HEK293 (cell line): Measurements from ENCODE around the gene TMCC2.
A peak's percentile ranks its signal among the peaks of the same experiment; 100 is the strongest.
"Not testable (repeated sequence)": the region's sequence is repeated elsewhere in the genome, so short reads cannot be mapped to it uniquely, and the experiment has no call there.

Experiments used
- CTCF ChIA-PET: fragments of 350-600 bp; formaldehyde crosslinking; extraction: SDS; loops from one replicate; lab custom pipeline; 2021; ENCODE audit warnings: antibody characterized with exemption; lab: Yijun Ruan, JAX
- POLR2A ChIA-PET: fragments of 300-600 bp; formaldehyde crosslinking; extraction: SDS; loops from one replicate; lab custom pipeline; 2020; ENCODE audit warnings: antibody characterized with exemption, inconsistent platforms; lab: Yijun Ruan, JAX
- H3K27ac ChIP-seq: fragments of 200-500 bp; sonication (Bioruptor generic); 2 replicates; pipeline ENCODE4 v1.5.1; 2014; ENCODE audit warnings: low read depth, low read length, control low read depth, inconsistent platforms; ENCODE audit errors: extremely low read depth
- H3K36me3 ChIP-seq, 2 experiments: fragments of 200-500 bp in 1 of 2; sonication (Bioruptor generic) in 1 of 2; 1 replicate in 1 of 2; 2 replicates in 1 of 2; pipeline ENCODE4 v1.5.1; 2014 to 2017; ENCODE audit warnings: inconsistent platforms in 2 of 2, low read length in 2 of 2; ENCODE audit not compliant: control insufficient read depth in 2 of 2, insufficient read depth in 1 of 2
- H3K4me1 ChIP-seq: fragments of 200-500 bp; sonication (Bioruptor generic); 2 replicates; pipeline ENCODE4 v1.5.1; 2014; ENCODE audit warnings: mild to moderate bottlenecking, low read length, inconsistent platforms; ENCODE audit not compliant: control insufficient read depth, insufficient read depth
- H3K4me3 ChIP-seq: 2 replicates; pipeline ENCODE4 v1.5.1; 2011; ENCODE audit warnings: low read depth, mild to moderate bottlenecking, control low read depth, low read length, moderate library complexity
- H3K9me3 ChIP-seq: fragments of 200-500 bp; sonication (Bioruptor generic); 2 replicates; pipeline ENCODE4 v1.5.1; 2014; ENCODE audit warnings: low read depth, low read length, inconsistent platforms; ENCODE audit not compliant: control insufficient read depth, insufficient read depth
- EGR2 ChIP-seq: fragments of 450-650 bp; formaldehyde crosslinking; IDR thresholded peaks from 2 replicates; pipeline ENCODE4 v1.5.1; 2016; ENCODE audit warnings: low read depth, missing biosample characterization, missing genetic modification characterization
- GLIS1 ChIP-seq: fragments of 450-650 bp; formaldehyde crosslinking; IDR thresholded peaks from 2 replicates; pipeline ENCODE4 v1.5.1; 2016; ENCODE audit warnings: missing biosample characterization, missing genetic modification characterization
- IKZF3 ChIP-seq: fragments of 450-650 bp; IDR thresholded peaks from 2 replicates; pipeline ENCODE4 v1.5.0; 2018; ENCODE audit warnings: missing biosample characterization, mild to moderate bottlenecking, missing genetic modification characterization, moderate library complexity
- KLF16 ChIP-seq: fragments of 450-650 bp; formaldehyde crosslinking; IDR thresholded peaks from 2 replicates; pipeline ENCODE4 v1.5.1; 2017; ENCODE audit warnings: missing biosample characterization, missing genetic modification characterization
- TCF7L2 ChIP-seq: IDR thresholded peaks from 2 replicates; pipeline ENCODE4 v1.6.1; 2011; ENCODE audit warnings: low read depth, mild to moderate bottlenecking, inconsistent platforms, low read length, moderate library complexity, borderline replicate concordance
- ZBTB17 ChIP-seq: fragments of 450-650 bp; formaldehyde crosslinking; IDR thresholded peaks from 2 replicates; pipeline ENCODE4 v1.5.1; 2016; ENCODE audit warnings: missing biosample characterization, missing genetic modification characterization
- ZBTB44 ChIP-seq: fragments of 450-650 bp; IDR thresholded peaks from 2 replicates; pipeline ENCODE4 v1.5.1; 2018; ENCODE audit warnings: missing biosample characterization, mild to moderate bottlenecking, missing genetic modification characterization
- ZFHX2 ChIP-seq: fragments of 450-650 bp; formaldehyde crosslinking; conservative IDR thresholded peaks from 2 replicates; pipeline ENCODE4 v1.5.1; 2016; ENCODE audit warnings: missing biosample characterization, missing genetic modification characterization
- ZNF2 ChIP-seq: fragments of 450-650 bp; formaldehyde crosslinking; IDR thresholded peaks from 2 replicates; pipeline ENCODE4 v1.5.1; 2016; ENCODE audit warnings: missing biosample characterization, missing genetic modification characterization
- ZNF214 ChIP-seq: fragments of 450-650 bp; formaldehyde crosslinking; IDR thresholded peaks from 2 replicates; pipeline ENCODE4 v1.5.1; 2017; ENCODE audit warnings: missing biosample characterization, mild to moderate bottlenecking, missing genetic modification characterization, borderline replicate concordance
- ZNF629 ChIP-seq: fragments of 450-650 bp; formaldehyde crosslinking; IDR thresholded peaks from 2 replicates; pipeline ENCODE4 v1.5.1; 2017; ENCODE audit warnings: missing biosample characterization, missing genetic modification characterization
- ZSCAN30 ChIP-seq: fragments of 450-650 bp; IDR thresholded peaks from 2 replicates; pipeline ENCODE4 v1.5.1; 2018; ENCODE audit warnings: missing biosample characterization, mild to moderate bottlenecking, missing genetic modification characterization, moderate library complexity
- TF ChIP-seq, protein P1 (sequence below): fragments of 450-650 bp; formaldehyde crosslinking; IDR thresholded peaks from 2 replicates; pipeline ENCODE4 v1.5.1; 2016; ENCODE audit warnings: missing biosample characterization, missing genetic modification characterization, borderline replicate concordance

The TMCC2 gene

DNA sequence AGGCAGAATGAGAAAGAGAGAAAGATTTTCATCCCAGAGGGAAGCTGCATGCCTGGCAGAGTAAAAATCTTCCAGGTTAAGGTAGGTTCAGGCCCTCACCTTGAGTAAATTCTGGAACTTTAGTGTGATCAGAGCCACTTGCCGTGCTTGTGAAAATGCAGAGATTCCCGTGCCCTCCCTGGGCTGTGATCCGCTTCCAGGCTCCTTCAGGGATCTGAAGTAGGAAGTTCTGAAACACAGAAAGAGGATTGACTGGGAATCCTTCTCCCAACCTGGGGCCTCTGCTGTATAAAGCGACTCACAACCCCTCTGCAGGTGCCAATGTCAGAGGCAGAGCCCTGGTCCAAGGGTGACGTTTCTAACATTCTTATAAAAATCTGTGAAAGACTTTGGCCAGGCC lies 67.2 kb downstream of the TMCC2 start:
- Histone ChIP-seq H3K9me3 (no peaks in the 10 kb centered on the region), H3K36me3 (no peaks in the 10 kb centered on the region), H3K4me3 (no peak overlapping the region), H3K27ac (0 out of 2 replicates have a peak overlapping the region, but pooled peaks have one; percentile 7), H3K4me1 (peaks cover 5% of the 10 kb centered on the region)
- POLR2A ChIA-PET, result interaction anchor here (1.1 to 4.2 kb wide), 4 partner anchors 10 to 30 kb away, joined by 3 to 23 read pairs (median 8); partner anchors contain the start of gene NUAK2
- TF ChIP-seq KLF16 (tag by site-specific recombination), result no peak
- TF ChIP-seq ZNF2, result no peak
- TF ChIP-seq IKZF3 (tag by site-specific recombination), result 0 out of 2 replicates have a peak, but pooled peaks have one; percentile 3
- TF ChIP-seq ZNF214 (tag by site-specific recombination), result no peak
- no peak for TF ChIP-seq ZBTB17
- TF ChIP-seq, protein P1, sequence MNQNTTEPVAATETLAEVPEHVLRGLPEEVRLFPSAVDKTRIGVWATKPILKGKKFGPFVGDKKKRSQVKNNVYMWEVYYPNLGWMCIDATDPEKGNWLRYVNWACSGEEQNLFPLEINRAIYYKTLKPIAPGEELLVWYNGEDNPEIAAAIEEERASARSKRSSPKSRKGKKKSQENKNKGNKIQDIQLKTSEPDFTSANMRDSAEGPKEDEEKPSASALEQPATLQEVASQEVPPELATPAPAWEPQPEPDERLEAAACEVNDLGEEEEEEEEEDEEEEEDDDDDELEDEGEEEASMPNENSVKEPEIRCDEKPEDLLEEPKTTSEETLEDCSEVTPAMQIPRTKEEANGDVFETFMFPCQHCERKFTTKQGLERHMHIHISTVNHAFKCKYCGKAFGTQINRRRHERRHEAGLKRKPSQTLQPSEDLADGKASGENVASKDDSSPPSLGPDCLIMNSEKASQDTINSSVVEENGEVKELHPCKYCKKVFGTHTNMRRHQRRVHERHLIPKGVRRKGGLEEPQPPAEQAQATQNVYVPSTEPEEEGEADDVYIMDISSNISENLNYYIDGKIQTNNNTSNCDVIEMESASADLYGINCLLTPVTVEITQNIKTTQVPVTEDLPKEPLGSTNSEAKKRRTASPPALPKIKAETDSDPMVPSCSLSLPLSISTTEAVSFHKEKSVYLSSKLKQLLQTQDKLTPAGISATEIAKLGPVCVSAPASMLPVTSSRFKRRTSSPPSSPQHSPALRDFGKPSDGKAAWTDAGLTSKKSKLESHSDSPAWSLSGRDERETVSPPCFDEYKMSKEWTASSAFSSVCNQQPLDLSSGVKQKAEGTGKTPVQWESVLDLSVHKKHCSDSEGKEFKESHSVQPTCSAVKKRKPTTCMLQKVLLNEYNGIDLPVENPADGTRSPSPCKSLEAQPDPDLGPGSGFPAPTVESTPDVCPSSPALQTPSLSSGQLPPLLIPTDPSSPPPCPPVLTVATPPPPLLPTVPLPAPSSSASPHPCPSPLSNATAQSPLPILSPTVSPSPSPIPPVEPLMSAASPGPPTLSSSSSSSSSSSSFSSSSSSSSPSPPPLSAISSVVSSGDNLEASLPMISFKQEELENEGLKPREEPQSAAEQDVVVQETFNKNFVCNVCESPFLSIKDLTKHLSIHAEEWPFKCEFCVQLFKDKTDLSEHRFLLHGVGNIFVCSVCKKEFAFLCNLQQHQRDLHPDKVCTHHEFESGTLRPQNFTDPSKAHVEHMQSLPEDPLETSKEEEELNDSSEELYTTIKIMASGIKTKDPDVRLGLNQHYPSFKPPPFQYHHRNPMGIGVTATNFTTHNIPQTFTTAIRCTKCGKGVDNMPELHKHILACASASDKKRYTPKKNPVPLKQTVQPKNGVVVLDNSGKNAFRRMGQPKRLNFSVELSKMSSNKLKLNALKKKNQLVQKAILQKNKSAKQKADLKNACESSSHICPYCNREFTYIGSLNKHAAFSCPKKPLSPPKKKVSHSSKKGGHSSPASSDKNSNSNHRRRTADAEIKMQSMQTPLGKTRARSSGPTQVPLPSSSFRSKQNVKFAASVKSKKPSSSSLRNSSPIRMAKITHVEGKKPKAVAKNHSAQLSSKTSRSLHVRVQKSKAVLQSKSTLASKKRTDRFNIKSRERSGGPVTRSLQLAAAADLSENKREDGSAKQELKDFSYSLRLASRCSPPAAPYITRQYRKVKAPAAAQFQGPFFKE (tag by site-specific recombination), result no peak
- no peak for TF ChIP-seq TCF7L2
- no peak for TF ChIP-seq ZBTB44 (tag by site-specific recombination)
- CTCF ChIA-PET, result interaction anchor here (0.6 to 2.4 kb wide), 7 partner anchors 10 to 40 kb away, joined by 3 to 9 read pairs (median 6); no protein-coding TSS in a partner anchor

DNA sequence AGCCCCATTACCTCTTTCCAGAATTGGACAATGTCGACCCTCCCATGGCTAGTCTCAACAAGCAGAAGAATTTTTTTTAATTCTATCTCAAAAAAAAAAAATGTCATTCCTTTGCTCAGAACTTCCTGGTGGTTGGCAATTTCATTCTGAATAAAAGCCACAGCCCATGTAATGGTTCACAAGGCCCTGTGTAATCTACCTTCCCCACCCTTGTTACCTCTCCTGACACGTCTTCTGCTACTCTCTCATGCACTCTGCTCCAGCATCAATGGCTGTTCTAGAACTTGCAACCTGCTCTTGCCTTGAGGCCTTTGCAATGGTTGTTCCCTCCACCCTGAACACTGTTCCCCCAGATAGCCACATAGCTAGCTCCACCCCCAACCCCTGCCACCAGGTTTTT lies 68.4 kb downstream of the TMCC2 start:
- Histone ChIP-seq H3K9me3 (no peaks in the 10 kb centered on the region), H3K4me3 (no peak overlapping the region), H3K27ac (no peak overlapping the region), H3K4me1 (peaks cover 8% of the 10 kb centered on the region), H3K36me3 (no peaks in the 10 kb centered on the region)
- ChIA-PET CTCF (interaction anchor here (0.6 to 1.1 kb wide), 3 partner anchors 23 to 88 kb away, joined by 3 to 5 read pairs (median 3); no protein-coding TSS in a partner anchor), POLR2A (interaction anchor here (0.7 to 4.2 kb wide), 2 partner anchors 11 to 29 kb away, joined by 3 to 23 read pairs; no protein-coding TSS in a partner anchor)
- no peak for TF ChIP-seq ZSCAN30 (tag by site-specific recombination)
- TF ChIP-seq ZNF629 (tag by site-specific recombination), result no peak

DNA sequence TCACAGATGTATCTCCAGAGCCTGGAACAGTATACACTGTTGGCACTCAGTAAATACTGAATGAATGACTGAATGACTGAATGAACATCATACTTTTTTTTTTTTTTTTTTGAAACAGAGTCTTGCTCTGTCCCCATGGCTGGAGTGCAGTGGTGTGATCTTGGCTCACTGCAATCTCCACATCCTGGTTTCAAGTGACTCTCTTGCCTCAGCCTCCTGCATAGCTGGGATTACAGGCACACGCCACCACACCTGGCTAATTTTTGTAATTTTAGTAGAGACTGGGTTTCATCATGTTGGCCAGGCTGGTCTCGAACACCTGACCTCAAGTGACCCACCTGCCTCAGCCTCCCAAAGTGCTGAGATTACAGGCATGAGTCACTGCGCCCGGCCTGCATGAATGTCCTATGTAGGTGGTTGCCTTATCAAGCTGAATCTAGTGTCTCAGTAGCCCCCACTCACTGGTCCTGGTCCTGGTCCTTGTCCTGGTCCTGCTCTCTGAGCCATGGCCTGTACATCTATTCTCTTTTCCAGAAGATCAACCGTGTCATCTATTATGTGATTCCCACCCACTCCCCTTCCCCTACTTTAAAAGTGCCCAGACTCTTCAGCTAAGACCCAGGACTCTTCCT lies 69.9 kb downstream of the TMCC2 start:
- CTCF ChIA-PET, result interaction anchor here (0.6 to 2.6 kb wide), 6 partner anchors 13 to 258 kb away, joined by 3 to 18 read pairs (median 4); no protein-coding TSS in a partner anchor
- H3K9me3 ChIP-seq, H3K36me3 ChIP-seq: not testable (repeated sequence)
- H3K4me1 ChIP-seq, result peaks cover 12% of the 10 kb centered on the region
- peak; percentile 47; the same call in 1 of the 2 replicates for TF ChIP-seq EGR2 (tag by site-specific recombination)
- TF ChIP-seq ZFHX2 (tag by site-specific recombination), result peak; percentile 40; the same call in 1 of the 2 replicates
- TF ChIP-seq GLIS1 (tag by site-specific recombination), result peak; percentile 17; the same call in 1 of the 2 replicates
- TF ChIP-seq, all 188 proteins: peak for 3; not testable (repeated sequence) for 185
- not testable (repeated sequence) for H3K4me3 ChIP-seq, H3K27ac ChIP-seq
- POLR2A ChIA-PET, result interaction anchor here (0.6 to 4.2 kb wide), 7 partner anchors 10 to 882 kb away, joined by 3 to 23 read pairs (median 9); partner anchors contain the start of gene NUAK2
